ENCODE results near the gene TMPRSS6. TPM values are rescaled to one million over a fixed set of nuclear protein-coding genes. Genes with fewer than 3 reads are reported as not detected.

The TMPRSS6 gene
- total RNA-seq, 1 experiment from 2014 or later = 0.39 TPM

DNA sequence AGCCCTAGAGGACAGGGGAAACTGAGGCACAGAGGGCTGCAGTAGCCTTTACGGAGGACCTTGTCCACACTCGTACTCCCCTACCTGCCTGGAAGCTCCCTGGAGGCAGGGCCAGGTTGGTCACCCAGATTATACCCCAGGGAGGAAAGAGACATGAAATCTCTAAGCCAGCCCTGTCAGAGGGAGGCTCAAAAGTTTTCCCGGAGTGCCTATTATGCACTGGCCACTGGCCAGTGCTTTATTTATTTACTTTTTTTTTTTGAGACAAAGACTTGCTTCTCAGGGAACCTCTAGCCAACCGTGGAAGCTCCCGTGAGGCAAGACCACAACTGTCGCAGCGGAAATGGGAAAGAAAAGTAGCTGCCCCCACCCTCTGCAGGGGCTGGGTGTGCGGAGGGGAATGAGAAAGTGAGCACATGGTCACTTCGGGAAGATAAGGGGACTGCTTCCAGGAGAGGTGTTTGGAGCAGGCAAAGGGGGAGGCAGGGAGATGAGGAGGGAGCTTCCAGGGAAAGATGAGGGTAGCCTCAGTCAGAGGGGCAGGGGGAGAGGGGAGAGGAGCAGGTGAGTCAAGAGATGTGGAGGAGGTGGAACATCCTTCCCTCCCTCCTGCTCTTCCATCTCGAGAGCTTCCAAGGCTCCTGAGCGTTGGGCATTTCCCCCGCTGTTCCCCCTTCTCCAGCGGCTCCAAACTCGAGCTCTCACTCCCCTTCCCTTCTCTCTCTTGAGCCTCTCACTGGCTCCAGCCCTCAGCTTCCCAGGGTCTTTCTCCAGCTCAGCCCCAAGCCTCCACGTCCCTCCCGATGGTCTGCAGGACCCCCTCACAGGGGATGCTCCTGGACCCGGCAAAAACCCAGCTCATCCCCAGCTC lies 35.9 kb upstream of the TMPRSS6 start:
- intact Hi-C loops (cut with micrococcal nuclease) = no loop called here
- BruUV-seq (replicated peaks) = no TSS peak
- ATAC-seq (no peak), DNase-seq (ENCODE audit: low read depth, low spot score) (no peak)
- no peaks in the 10 kb centered on the region for H3K27me3 ChIP-seq (ENCODE audit: insufficient read depth, low read length)
- H3K4me2 ChIP-seq (ENCODE audit: low read length) = no peak overlapping the region
- H4K20me1 ChIP-seq (ENCODE audit: insufficient read depth) = no peaks in the 10 kb centered on the region
- no peak overlapping the region for H3K4me3 ChIP-seq (replicated peaks in 1 of 2; ENCODE audit: low read depth in 1 of 2, low read length in 2 of 2)
- H3K9ac ChIP-seq (ENCODE audit: low read length) = no peak overlapping the region
- H3K79me2 ChIP-seq (ENCODE audit: insufficient read depth, low read length) = no peaks in the 10 kb centered on the region
- CTCF ChIA-PET = no interaction called here
- no peak overlapping the region for H2AFZ ChIP-seq (ENCODE audit: low read depth, low read length, poor library complexity, severe bottlenecking)
- POLR2A ChIA-PET = no interaction called here
- H3K9me3 ChIP-seq (ENCODE audit: control insufficient read depth in 1 of 2, insufficient read depth in 1 of 2, low read depth in 1 of 2, low read length in 2 of 2) = no peaks in the 10 kb centered on the region
- no peaks in the 10 kb centered on the region for H3K9me2 ChIP-seq (ENCODE audit: insufficient read depth)
- no peaks in the 10 kb centered on the region for H3K36me3 ChIP-seq (ENCODE audit: control insufficient read depth in 1 of 2, insufficient read depth in 2 of 2, low read length in 2 of 2)
- TF ChIP-seq, protein P1, sequence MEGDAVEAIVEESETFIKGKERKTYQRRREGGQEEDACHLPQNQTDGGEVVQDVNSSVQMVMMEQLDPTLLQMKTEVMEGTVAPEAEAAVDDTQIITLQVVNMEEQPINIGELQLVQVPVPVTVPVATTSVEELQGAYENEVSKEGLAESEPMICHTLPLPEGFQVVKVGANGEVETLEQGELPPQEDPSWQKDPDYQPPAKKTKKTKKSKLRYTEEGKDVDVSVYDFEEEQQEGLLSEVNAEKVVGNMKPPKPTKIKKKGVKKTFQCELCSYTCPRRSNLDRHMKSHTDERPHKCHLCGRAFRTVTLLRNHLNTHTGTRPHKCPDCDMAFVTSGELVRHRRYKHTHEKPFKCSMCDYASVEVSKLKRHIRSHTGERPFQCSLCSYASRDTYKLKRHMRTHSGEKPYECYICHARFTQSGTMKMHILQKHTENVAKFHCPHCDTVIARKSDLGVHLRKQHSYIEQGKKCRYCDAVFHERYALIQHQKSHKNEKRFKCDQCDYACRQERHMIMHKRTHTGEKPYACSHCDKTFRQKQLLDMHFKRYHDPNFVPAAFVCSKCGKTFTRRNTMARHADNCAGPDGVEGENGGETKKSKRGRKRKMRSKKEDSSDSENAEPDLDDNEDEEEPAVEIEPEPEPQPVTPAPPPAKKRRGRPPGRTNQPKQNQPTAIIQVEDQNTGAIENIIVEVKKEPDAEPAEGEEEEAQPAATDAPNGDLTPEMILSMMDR (IDR thresholded peaks at IDR 0.05 in 2 of 3, conservative IDR thresholded peaks at IDR 0.05 in 1 of 3; ENCODE audit: borderline replicate concordance in 1 of 3, insufficient read depth in 1 of 3, low read depth in 2 of 3, low read length in 2 of 3) = no peak
- no peak for TF ChIP-seq POLR2AphosphoS5 (IDR thresholded peaks at IDR 0.05; ENCODE audit: low read depth, low read length)
- TF ChIP-seq, protein P2, sequence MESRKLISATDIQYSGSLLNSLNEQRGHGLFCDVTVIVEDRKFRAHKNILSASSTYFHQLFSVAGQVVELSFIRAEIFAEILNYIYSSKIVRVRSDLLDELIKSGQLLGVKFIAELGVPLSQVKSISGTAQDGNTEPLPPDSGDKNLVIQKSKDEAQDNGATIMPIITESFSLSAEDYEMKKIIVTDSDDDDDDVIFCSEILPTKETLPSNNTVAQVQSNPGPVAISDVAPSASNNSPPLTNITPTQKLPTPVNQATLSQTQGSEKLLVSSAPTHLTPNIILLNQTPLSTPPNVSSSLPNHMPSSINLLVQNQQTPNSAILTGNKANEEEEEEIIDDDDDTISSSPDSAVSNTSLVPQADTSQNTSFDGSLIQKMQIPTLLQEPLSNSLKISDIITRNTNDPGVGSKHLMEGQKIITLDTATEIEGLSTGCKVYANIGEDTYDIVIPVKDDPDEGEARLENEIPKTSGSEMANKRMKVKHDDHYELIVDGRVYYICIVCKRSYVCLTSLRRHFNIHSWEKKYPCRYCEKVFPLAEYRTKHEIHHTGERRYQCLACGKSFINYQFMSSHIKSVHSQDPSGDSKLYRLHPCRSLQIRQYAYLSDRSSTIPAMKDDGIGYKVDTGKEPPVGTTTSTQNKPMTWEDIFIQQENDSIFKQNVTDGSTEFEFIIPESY (IDR thresholded peaks at IDR 0.05; ENCODE audit: extremely low read depth, insufficient replicate concordance, low read length) = no peak
- no peak for TF ChIP-seq ZFX (IDR thresholded peaks at IDR 0.05)
- no peak for TF ChIP-seq ZNF274 (IDR thresholded peaks at IDR 0.05; ENCODE audit: low read depth, low read length)
- TF ChIP-seq POLR2A (IDR thresholded peaks at IDR 0.05; ENCODE audit: borderline replicate concordance, extremely low read depth, insufficient read depth, insufficient read length) = no peak
- TF ChIP-seq JUND (IDR thresholded peaks at IDR 0.05) = no peak
- TF ChIP-seq RAD21 (IDR thresholded peaks at IDR 0.05; ENCODE audit: low read depth) = no peak
- TF ChIP-seq EGR1 (IDR thresholded peaks at IDR 0.05; ENCODE audit: low read depth) = no peak
- no peak for TF ChIP-seq SRF (IDR thresholded peaks at IDR 0.05; ENCODE audit: low read depth)
- TF ChIP-seq SP1 (IDR thresholded peaks at IDR 0.05; ENCODE audit: low read depth) = no peak
- TF ChIP-seq CBX3 (IDR thresholded peaks at IDR 0.05; ENCODE audit: low read depth) = no peak
- TF ChIP-seq, protein P3, sequence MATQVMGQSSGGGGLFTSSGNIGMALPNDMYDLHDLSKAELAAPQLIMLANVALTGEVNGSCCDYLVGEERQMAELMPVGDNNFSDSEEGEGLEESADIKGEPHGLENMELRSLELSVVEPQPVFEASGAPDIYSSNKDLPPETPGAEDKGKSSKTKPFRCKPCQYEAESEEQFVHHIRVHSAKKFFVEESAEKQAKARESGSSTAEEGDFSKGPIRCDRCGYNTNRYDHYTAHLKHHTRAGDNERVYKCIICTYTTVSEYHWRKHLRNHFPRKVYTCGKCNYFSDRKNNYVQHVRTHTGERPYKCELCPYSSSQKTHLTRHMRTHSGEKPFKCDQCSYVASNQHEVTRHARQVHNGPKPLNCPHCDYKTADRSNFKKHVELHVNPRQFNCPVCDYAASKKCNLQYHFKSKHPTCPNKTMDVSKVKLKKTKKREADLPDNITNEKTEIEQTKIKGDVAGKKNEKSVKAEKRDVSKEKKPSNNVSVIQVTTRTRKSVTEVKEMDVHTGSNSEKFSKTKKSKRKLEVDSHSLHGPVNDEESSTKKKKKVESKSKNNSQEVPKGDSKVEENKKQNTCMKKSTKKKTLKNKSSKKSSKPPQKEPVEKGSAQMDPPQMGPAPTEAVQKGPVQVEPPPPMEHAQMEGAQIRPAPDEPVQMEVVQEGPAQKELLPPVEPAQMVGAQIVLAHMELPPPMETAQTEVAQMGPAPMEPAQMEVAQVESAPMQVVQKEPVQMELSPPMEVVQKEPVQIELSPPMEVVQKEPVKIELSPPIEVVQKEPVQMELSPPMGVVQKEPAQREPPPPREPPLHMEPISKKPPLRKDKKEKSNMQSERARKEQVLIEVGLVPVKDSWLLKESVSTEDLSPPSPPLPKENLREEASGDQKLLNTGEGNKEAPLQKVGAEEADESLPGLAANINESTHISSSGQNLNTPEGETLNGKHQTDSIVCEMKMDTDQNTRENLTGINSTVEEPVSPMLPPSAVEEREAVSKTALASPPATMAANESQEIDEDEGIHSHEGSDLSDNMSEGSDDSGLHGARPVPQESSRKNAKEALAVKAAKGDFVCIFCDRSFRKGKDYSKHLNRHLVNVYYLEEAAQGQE (IDR thresholded peaks at IDR 0.05; ENCODE audit: low read depth) = no peak
- TF ChIP-seq FOSL1 (IDR thresholded peaks at IDR 0.05; ENCODE audit: low read depth) = no peak
- no peak overlapping the region for H3K27ac ChIP-seq (ENCODE audit: low read depth, low read length)
- no peaks in the 10 kb centered on the region for H3K4me1 ChIP-seq (ENCODE audit: control insufficient read depth in 1 of 2, insufficient read depth in 2 of 2, low read length in 2 of 2)
- RAD21 ChIA-PET (ENCODE audit: low non-redundant PET in 1 of 2, low total read pairs in 2 of 2, uncharacterized antibody in 2 of 2, unreplicated experiment in 2 of 2) = no interaction called here

All from HCT116 (cell line).